Ureter (tissue), 1 donor: ENCODE results near the gene SYNE2. TPM values are rescaled to one million over a fixed set of nuclear protein-coding genes. Genes with fewer than 3 reads are reported as not detected.

Experiments used
- DNase-seq: peaks from one replicate; pipeline ENCODE4 v3.0.0-alpha.2; 2020; ENCODE audit warnings: low spot score
- total RNA-seq: library from RNA; stranded (reverse); gene quantifications from one replicate; pipeline ENCODE4 v1.2.4, GENCODE V29; 2023
- donor health status: DM: yes; HTN: yes; CAD: no.

The SYNE2 gene
- total RNA-seq, 1 donor from 2014 or later, result 113 TPM

DNA sequence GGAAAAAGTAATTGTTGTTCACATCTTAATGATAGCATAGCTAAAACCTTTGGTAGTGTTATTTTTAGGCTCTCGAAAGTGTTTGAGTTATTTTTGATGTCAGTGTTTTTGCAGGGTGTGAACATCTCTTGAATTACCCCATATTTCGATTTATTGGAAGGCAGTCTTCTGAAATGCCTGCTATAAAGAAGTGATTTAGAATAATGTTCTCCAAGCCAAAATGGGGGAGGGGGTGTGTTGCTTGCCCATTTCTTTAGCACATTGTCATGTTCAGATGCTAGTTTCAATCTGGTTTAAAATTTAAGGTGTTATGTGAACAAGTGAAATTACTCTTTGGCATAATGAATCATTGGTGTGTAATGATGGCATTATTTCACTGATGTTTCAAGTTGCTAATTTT lies 110.6 kb downstream of the SYNE2 start:
- no peak for DNase-seq

DNA sequence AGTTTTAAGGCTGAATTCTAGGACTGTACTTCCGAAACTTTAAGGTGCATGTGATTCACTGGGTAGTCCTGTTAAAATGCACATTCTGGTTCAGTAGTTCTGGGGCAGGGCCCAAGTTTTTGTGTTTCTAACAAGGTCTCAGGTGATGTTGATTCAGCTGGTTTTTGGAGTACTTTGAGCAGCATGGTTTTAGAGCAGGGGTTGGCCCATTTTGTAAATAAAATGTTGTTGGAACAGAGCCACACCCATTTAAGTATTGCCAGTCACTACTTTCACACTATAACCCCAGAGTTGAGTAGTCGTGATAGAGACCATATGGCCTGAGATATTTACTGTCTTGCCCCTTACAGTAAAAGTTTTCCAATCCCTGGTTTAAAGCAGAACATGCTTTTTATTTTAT lies 111.3 kb downstream of the SYNE2 start:
- DNase-seq, result no peak

GRCh38 chr14:63966407-63966806 lies 113.6 kb downstream of the SYNE2 start:
- no peak for DNase-seq

DNA sequence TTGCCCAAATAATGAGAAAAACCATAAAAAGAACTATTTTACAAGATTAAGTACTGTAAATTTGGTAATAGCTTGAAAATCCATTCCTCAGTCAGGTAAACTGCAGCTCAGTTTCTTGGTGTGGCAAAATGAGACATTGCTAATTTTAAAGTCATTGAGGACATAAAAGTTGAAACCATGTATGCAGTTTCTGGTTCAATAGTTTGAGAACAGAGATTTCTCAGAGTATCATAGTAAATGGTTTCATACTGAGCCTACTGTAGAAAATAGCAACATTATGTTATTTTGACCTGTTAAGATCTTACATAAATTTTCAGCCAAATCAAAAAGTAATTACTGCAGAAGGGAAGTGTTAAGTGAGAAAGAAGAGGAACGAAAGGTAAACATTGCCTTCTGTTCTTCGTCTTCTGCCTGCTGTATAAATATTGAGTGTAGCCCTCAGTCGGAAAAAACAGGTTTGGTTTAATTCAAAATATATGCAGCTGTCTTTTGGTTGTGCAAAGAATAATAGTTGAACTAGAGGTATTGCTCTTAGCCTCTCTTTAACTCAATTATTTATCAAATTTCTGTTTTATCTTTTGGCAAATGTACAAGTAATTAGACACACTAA lies 119.6 kb downstream of the SYNE2 start:
- no peak for DNase-seq

- no peak for DNase-seq
These were observed 121.4 kb downstream of the SYNE2 start for GRCh38 chr14:63974176-63974575.

GRCh38 chr14:63981569-63981968 lies 128.8 kb downstream of the SYNE2 start:
- DNase-seq, result no peak

DNA sequence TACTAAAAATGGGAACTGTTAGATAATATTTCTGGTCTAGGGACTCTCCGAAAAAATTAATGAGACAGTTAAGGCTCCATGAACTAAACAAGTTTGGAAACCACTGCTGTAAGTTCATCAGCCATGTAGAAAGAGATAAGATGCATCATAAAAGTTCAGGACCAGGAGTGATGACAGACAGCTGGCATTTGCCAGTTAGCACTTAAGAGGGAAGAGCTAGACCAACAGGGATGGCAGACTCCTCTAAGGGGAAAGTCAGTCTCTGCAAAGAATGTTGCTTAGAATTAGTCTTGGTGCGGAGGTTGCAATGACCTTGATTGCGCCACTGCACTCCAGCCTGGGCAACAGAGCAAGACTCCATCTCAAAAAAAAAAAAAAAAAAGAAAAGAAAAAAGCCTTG lies 129.4 kb downstream of the SYNE2 start:
- DNase-seq, result no peak

DNA sequence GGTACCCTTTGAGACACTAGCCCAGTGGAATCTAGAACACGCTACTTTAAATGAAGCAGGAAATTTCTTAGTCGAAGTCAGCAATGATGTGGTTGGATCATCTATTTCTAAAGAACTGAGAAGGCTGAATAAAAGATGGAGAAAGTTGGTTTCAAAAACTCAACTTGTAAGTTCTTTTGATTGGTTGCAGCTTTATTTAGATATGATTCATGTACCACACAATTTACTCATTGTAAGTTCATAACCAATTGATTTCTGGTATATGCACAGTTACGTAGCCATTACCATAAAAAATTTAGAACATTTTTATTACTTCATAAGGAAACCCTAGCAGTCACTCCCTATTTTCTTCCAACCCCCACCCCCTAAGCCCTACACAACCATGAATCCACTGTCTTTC lies 129.8 kb downstream of the SYNE2 start:
- DNase-seq, result no peak

- no peak for DNase-seq
These were observed 134.2 kb downstream of the SYNE2 start for GRCh38 chr14:63986789-63987533.

- no peak for DNase-seq
These were observed 135.8 kb downstream of the SYNE2 start for GRCh38 chr14:63988579-63988978.

- DNase-seq, result no peak
These were observed 139.0 kb downstream of the SYNE2 start for GRCh38 chr14:63991833-63992232.

- DNase-seq, result no peak
These were observed 140.1 kb downstream of the SYNE2 start for GRCh38 chr14:63992858-63993257.

DNA sequence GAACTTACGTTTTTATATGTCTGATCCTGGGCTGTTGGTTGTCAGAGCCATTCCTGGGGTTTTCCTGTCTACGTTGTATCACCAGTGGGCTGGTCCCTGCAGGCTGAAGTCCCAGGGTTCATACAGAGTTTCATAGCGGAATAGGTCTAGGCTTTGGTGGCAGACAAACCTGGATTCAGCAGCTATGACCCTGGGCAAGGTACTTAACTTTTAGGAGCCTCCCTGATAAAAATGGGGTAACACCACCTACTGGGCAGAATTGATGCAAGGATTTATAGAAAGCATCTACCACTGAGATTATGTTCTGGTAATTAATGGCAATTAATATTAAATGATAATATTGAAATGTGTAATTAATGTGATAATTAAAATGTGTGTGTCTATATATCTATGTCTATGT lies 141.2 kb downstream of the SYNE2 start:
- DNase-seq, result no peak

DNA sequence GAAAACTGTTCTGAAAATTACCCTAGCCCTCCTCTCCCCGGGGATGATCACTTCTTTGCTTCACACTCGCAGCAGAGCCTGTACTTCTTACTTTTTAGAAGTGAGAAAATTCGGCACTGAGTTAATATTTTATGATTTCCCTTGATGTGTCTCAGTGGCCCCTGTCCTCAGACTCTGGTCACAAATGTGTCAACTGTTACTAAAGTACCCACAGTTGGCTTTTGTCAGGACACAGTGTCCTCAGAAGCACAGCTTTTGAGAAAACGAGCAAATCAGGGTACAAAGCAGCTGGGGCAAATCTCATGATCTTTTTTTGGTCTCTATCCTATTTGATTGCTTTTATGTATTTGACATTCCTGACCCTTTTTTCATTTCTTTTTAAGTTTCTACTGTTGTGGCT lies 142.5 kb downstream of the SYNE2 start:
- no peak for DNase-seq

- no peak for DNase-seq
These were observed 143.2 kb downstream of the SYNE2 start for GRCh38 chr14:63996016-63996415.

GRCh38 chr14:63996625-63997220 lies 143.9 kb downstream of the SYNE2 start:
- DNase-seq, result no peak

DNA sequence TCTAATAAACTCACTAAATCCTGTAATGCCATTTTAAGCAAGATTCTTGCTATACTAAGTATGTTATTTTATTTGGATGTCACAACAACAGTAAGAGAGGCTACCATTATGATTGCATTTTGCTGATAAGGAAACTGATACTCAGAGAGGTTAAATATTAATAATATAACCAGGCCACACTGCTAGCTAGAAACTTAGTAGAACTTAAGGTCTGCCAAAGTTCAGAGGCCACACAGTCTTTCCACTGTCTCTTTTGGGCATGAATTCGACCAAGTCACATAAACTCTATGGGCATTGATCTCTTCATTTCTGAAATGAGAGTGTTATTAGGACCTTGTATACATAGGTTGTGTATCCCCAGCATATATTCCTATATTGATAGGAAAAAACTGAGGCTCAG lies 147.9 kb downstream of the SYNE2 start:
- no peak for DNase-seq

DNA sequence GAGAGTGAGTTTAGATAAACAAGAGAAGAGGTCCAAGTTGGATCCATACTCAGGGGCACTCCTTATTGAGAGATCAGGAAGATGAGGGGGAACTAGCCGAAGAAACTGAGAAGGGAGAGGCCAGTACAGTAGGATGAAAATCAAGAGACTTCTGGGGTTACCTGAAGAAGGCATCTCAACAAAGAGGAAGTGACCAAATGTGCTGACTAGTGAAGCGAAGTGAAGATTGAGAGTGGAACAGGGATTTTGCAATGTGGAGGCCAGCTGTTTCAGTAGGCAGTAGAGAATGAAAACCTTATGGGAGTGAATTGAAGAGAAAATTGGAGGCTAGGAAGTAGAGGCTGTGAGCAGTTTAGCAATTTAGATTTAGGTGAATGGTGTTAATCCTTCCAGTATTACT lies 153.0 kb downstream of the SYNE2 start:
- no peak for DNase-seq

DNA sequence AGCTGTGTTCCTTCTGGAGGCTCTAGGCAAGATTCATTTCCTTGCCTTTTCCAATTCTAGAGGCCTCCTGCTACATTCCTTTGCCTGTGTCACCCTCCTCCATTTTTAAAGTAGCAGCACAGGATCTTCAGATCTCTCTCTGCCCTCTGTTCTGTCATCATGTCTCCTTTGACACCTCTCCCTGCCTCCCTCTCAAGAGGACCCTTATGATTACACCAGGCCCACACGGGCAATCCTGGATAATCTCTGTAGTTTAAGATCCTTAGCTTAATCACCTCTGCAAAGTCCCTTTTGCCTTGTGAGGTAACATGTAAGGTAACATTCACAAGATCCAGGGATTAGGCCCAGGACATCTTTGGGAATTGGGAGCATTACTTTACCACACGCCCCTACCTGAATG lies 155.2 kb downstream of the SYNE2 start:
- DNase-seq, result no peak

- no peak for DNase-seq
These were observed 159.2 kb downstream of the SYNE2 start for GRCh38 chr14:64012003-64012402.

GRCh38 chr14:64012720-64013119 lies 159.9 kb downstream of the SYNE2 start:
- DNase-seq, result no peak

- no peak for DNase-seq
These were observed 172.7 kb downstream of the SYNE2 start for GRCh38 chr14:64025479-64025878.

DNA sequence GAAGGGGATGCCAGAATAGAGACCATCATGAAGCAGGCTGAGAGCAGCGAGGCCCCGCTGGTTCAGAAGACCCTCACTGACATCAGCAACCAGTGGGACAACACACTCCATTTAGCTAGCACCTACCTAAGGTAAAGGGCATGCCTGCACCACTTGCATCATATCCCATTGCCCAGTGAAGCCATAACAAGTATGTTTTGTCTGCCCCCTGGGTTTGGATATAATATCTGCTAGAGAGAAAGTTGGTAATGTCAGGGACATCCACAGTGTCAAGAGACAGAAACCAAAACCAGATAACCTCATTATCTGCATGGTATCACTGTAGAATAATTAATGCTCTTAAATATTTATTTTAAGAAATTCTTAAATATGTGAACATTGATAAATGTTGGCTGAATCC lies 173.8 kb downstream of the SYNE2 start:
- DNase-seq, result no peak
